Spleen (tissue), 11 donors: Measurements from ENCODE around the gene PPM1M. TPM values are rescaled to one million over a fixed set of nuclear protein-coding genes. Genes with fewer than 3 reads are reported as not detected.

Experiments used
- DNase-seq: peaks from one replicate; pipeline ENCODE4 v3.0.0-alpha.2; 2020
- H3K27ac ChIP-seq, 8 donors: fragments of 200-600 bp; sonication (generic) in 7 of 8; 1 replicate in 4 of 8; 2 replicates in 4 of 8; pipeline versions ENCODE4 v1.5.0 to v1.8.0; 2016 to 2021; ENCODE audit warnings: inconsistent platforms in 4 of 8, mild to moderate bottlenecking in 4 of 8, moderate library complexity in 1 of 8
- H3K27me3 ChIP-seq, 7 donors: fragments of 200-600 bp; sonication (generic) in 6 of 7; replicated peaks in 1 of 7; 1 replicate in 4 of 7; 2 replicates in 3 of 7; pipeline versions ENCODE4 v1.5.0 to v1.8.0; 2016 to 2021; ENCODE audit warnings: inconsistent platforms in 3 of 7, mild to moderate bottlenecking in 1 of 7
- H3K36me3 ChIP-seq, 6 donors: fragments of 200-600 bp; sonication (generic) in 5 of 6; 1 replicate in 4 of 6; 2 replicates in 2 of 6; pipeline versions ENCODE4 v1.5.0 to v1.8.0; 2016 to 2021; ENCODE audit warnings: inconsistent platforms in 2 of 6
- H3K4me1 ChIP-seq, 6 donors: fragments of 200-600 bp; sonication (generic) in 5 of 6; 1 replicate in 3 of 6; 2 replicates in 3 of 6; pipeline versions ENCODE4 v1.5.0 to v1.8.0; 2016 to 2021; ENCODE audit warnings: inconsistent platforms in 3 of 6
- H3K4me3 ChIP-seq, 8 donors: fragments of 200-600 bp; sonication (generic) in 7 of 8; 1 replicate in 4 of 8; 2 replicates in 4 of 8; pipeline versions ENCODE4 v1.5.0 to v1.8.0; 2016 to 2021; ENCODE audit warnings: inconsistent platforms in 4 of 8, mild to moderate bottlenecking in 4 of 8, moderate library complexity in 2 of 8
- H3K9me3 ChIP-seq, 8 donors: fragments of 200-600 bp; sonication (generic) in 7 of 8; 1 replicate in 4 of 8; 2 replicates in 4 of 8; pipeline versions ENCODE4 v1.5.0 to v1.8.0; 2016 to 2021; ENCODE audit warnings: inconsistent platforms in 4 of 8
- POLR2A ChIP-seq, 3 donors: fragments of 450-650 bp; IDR thresholded peaks; one replicate each; pipeline ENCODE4 v1.5.1; 2017; ENCODE audit warnings: antibody characterized with exemption in 3 of 3, mild to moderate bottlenecking in 1 of 3
- POLR2AphosphoS5 ChIP-seq, 3 donors: sonication (generic); formaldehyde crosslinking; IDR thresholded peaks; one replicate each; pipeline ENCODE4 v1.5.1; 2017; ENCODE audit warnings: antibody characterized with exemption in 3 of 3
- WGBS, 5 donors: extraction: QIAGEN DNeasy Blood & Tissue Kit in 3 of 5; methylation state at CpG; one replicate each; pipeline versions ENCODE4 v1.1.5 to v1.1.7; 2013 to 2018; 5-methylcytosine and 5-hydroxymethylcytosine counted together
- intact Hi-C: fragments of 100-400 bp; cut with DNase I; formaldehyde crosslinking; loops from one replicate; pipeline ENCODE4 v1.15.0; 2023; ENCODE audit warnings: low total_unique reads
- polyA plus RNA-seq, 3 donors: library from polyadenylated mRNA; stranded (reverse); fragments of 200-250 nt; gene quantifications; one replicate each; pipeline ENCODE4 v1.2.1, GENCODE V29; 2013
- total RNA-seq, 7 donors: library from RNA; depleted of rRNA in 3 of 7; stranded (reverse); fragments of >200 nt in 3 of 7; fragmentation: NEBNext Ultra II Directional in 4 of 7; extraction: Animal tissue kit (Norgen Biotek cat#: 25700) in 4 of 7; gene quantifications; one replicate each; pipeline versions ENCODE4 v1.1.0 to v1.2.1, GENCODE V29; 2016 to 2021
- TF ChIP-seq, protein P1 (sequence below), 11 experiments: fragments of 200-600 bp in 7 of 11; fragments of 450-650 bp in 4 of 11; sonication (generic) in 4 of 11; IDR thresholded peaks in 8 of 11; conservative IDR thresholded peaks in 3 of 11; 1 replicate in 7 of 11; 2 replicates in 4 of 11; pipeline versions ENCODE4 v1.4.0 to v1.8.0; 2016 to 2021; ENCODE audit warnings: antibody characterized with exemption in 11 of 11, inconsistent platforms in 4 of 11, mild to moderate bottlenecking in 1 of 11
- donor health status: healthy with polysubstance abuse.
- donor health status: DM: no; HTN: no; CAD: no; lungs with moderate emphysema.
- donor health status: DM: no; HTN: no; CAD: no.
- donor health status: Bipolar disorder and iron deficiency.
- donor health status: healthy.
- donor health status: DM: no; HTN: no; CAD: no.
- donor health status: DM: yes; HTN: yes; CAD: no.

PPM1M gene
- total and polyA plus RNA-seq, 10 donors: 26.3 to 77.8 (median 49.7) TPM

DNA sequence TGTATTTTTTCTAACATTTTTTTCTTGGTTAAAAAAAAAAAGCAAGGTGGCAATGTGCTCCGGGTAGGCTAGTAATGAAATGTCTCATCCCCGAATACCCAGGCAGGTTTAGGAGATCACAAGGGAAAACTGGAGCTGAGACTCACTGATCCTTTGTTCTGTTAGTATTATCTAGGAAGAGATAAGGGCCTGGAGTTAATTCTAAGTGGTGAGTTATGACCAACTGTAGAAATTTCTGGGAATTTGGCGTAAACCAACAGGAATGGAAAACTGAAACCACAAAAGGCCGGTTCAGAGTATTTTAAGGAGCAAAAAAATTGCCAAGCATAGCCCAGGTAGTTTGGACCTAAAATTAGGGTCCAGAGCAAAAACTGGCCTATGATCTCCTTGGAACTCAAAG is 12.4 kb downstream of the PPM1M start:
- 86 to 95% (median 89%) methylated on average over 4 of the region's 4 CpGs for WGBS, 5 donors
- peaks cover 14 to 79% (median 29%) of the 10 kb centered on the region in 6 donors for H3K4me1 ChIP-seq
- H3K36me3 ChIP-seq: peaks cover 0 to 100% (median 85%) of the 10 kb centered on the region in 6 donors
- no peak overlapping the region for H3K4me3 ChIP-seq
- intact Hi-C loops: no loop called here
- H3K9me3 ChIP-seq: no peaks in the 10 kb centered on the region
- no peak for DNase-seq
- no peak overlapping the region for H3K27ac ChIP-seq
- TF ChIP-seq, protein P1, sequence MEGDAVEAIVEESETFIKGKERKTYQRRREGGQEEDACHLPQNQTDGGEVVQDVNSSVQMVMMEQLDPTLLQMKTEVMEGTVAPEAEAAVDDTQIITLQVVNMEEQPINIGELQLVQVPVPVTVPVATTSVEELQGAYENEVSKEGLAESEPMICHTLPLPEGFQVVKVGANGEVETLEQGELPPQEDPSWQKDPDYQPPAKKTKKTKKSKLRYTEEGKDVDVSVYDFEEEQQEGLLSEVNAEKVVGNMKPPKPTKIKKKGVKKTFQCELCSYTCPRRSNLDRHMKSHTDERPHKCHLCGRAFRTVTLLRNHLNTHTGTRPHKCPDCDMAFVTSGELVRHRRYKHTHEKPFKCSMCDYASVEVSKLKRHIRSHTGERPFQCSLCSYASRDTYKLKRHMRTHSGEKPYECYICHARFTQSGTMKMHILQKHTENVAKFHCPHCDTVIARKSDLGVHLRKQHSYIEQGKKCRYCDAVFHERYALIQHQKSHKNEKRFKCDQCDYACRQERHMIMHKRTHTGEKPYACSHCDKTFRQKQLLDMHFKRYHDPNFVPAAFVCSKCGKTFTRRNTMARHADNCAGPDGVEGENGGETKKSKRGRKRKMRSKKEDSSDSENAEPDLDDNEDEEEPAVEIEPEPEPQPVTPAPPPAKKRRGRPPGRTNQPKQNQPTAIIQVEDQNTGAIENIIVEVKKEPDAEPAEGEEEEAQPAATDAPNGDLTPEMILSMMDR (IDR thresholded peaks at IDR 0.05 in 8 of 11, conservative IDR thresholded peaks at IDR 0.05 in 3 of 11): no peak
- TF ChIP-seq POLR2AphosphoS5 (IDR thresholded peaks at IDR 0.05) (no peak), POLR2A (IDR thresholded peaks at IDR 0.05) (no peak)
- no peaks in the 10 kb centered on the region for H3K27me3 ChIP-seq

DNA sequence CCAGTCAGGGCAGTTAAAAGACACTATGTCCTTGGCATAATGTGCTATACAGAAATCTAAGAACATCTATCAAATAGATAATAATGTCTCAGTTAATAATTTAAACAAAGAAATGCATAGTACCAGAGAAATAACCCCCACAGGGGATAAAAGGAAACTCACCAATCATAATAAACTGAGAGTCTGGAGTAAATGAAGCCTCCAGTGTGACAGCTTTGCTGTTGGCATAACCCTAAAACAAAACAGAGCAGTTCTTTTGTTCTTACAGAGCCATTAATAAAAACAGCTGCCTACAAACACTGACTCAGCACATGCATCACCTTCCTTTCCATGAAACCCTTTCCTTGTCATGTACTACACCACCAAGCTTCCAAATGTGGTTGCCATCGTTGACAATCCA is 13.5 kb downstream of the PPM1M start:
- Histone ChIP-seq H3K27me3 (no peaks in the 10 kb centered on the region), H3K9me3 (no peaks in the 10 kb centered on the region), H3K27ac (no peak overlapping the region), H3K4me3 (no peak overlapping the region), H3K4me1 (peaks cover 4 to 79% (median 26%) of the 10 kb centered on the region in 6 donors), H3K36me3 (peaks cover 0 to 100% (median 94%) of the 10 kb centered on the region in 6 donors)
- DNase-seq: no peak
- intact Hi-C loops: no loop called here
- TF ChIP-seq POLR2A (IDR thresholded peaks at IDR 0.05): no peak
- 31 to 83% (median 51%) methylated on average over 1 of the region's 1 CpG for WGBS, 5 donors

DNA sequence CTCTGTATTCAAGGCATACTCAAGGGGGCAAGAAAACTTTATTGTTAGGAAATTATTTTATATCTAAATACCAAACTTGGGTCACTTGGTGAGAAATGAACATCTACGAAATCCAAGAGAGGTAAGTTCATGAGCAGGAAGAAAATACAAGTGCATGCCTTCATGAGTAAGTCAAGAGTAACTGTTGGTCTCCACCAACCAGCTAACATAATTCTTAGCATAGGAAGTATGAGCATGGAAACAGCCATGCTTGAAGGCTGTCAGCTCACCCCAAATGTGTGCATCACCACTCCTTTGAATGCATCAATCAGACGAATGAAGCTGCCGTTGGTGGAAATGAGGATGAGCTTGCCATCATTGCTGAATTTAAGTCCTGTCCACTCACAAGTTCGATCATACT is 13.9 kb downstream of the PPM1M start:
- no peak overlapping the region for H3K27ac ChIP-seq
- DNase-seq: no peak
- H3K27me3 ChIP-seq: no peaks in the 10 kb centered on the region
- no peaks in the 10 kb centered on the region for H3K9me3 ChIP-seq
- intact Hi-C loops: no loop called here
- WGBS, 5 donors: 84 to 96% (median 91%) methylated on average over 4 of the region's 4 CpGs
- H3K4me1 ChIP-seq: peaks cover 0 to 79% (median 24%) of the 10 kb centered on the region in 6 donors
- TF ChIP-seq POLR2A (IDR thresholded peaks at IDR 0.05) (no peak), POLR2AphosphoS5 (IDR thresholded peaks at IDR 0.05) (no peak)
- TF ChIP-seq, protein P1 (IDR thresholded peaks at IDR 0.05 in 8 of 11, conservative IDR thresholded peaks at IDR 0.05 in 3 of 11): no peak
- H3K4me3 ChIP-seq: no peak overlapping the region
- H3K36me3 ChIP-seq: peaks cover 0 to 100% (median 97%) of the 10 kb centered on the region in 6 donors

DNA sequence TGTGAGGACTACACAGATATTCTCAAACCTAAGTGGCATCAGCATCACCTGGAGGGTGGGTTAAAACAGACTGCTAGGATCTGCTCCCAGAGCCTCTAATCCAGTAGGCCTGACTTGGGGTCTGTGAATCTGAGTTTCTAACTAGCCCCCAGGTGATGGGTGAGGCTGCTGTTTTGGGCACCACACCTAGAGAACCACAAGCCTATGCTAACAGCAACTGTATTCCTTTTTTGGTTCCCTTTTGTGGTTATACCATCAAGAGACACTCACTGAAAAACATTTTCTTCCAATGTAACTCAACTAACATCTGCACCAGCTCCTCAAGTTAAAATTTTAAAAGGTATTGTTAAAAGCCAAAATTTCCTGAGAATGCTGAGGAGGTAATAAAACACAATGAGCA is 16.9 kb downstream of the PPM1M start:
- Histone ChIP-seq H3K27me3 (no peaks in the 10 kb centered on the region), H3K4me3 (no peak overlapping the region), H3K27ac (peak overlapping the region in 2 of 8 donors; percentile 24 to 48), H3K9me3 (no peaks in the 10 kb centered on the region), H3K4me1 (peaks cover 0 to 65% (median 23%) of the 10 kb centered on the region in 6 donors), H3K36me3 (peaks cover 4 to 100% (median 99%) of the 10 kb centered on the region in 6 donors)
- TF ChIP-seq, protein P1 (IDR thresholded peaks at IDR 0.05 in 8 of 11, conservative IDR thresholded peaks at IDR 0.05 in 3 of 11): no peak
- TF ChIP-seq POLR2AphosphoS5 (IDR thresholded peaks at IDR 0.05): no peak
- TF ChIP-seq POLR2A (IDR thresholded peaks at IDR 0.05): no peak
- no peak for DNase-seq
- intact Hi-C loops: no loop called here

GRCh38 chr3:52265387-52265786 is 19.8 kb downstream of the PPM1M start:
- no peak for DNase-seq
- Histone ChIP-seq H3K4me1 (peaks cover 24 to 86% (median 51%) of the 10 kb centered on the region in 6 donors), H3K27me3 (no peaks in the 10 kb centered on the region), H3K4me3 (no peak overlapping the region), H3K27ac (no peak overlapping the region), H3K9me3 (no peaks in the 10 kb centered on the region), H3K36me3 (peaks cover 4 to 100% (median 90%) of the 10 kb centered on the region in 6 donors)
- WGBS, 5 donors: 85 to 98% (median 96%) methylated on average over 6 of the region's 6 CpGs
- TF ChIP-seq POLR2AphosphoS5 (IDR thresholded peaks at IDR 0.05): no peak
- TF ChIP-seq POLR2A (IDR thresholded peaks at IDR 0.05): no peak
- TF ChIP-seq, protein P1 (IDR thresholded peaks at IDR 0.05 in 8 of 11, conservative IDR thresholded peaks at IDR 0.05 in 3 of 11): no peak
- intact Hi-C loops: no loop called here
